ENCODE measurements around the gene NDUFS6. TPM values are rescaled to one million over a fixed set of nuclear protein-coding genes. Genes with fewer than 3 reads are reported as not detected.
"Not testable (repeated sequence)": the region's sequence is repeated elsewhere in the genome, so short reads cannot be mapped to it uniquely, and the experiment has no call there.

The NDUFS6 gene
- total RNA-seq, 4 donors from 2014 or later, result 36.1 to 72.7 (median 57.3) TPM

- WGBS, 2 donors, result 86 to 87% methylated on average over 8 to 10 of the region's 12 CpGs
- no peak for TF ChIP-seq POLR2A (IDR thresholded peaks at IDR 0.05)
- no peak for TF ChIP-seq CTCF (IDR thresholded peaks at IDR 0.05)
- no peaks in the 10 kb centered on the region for H3K9me3 ChIP-seq
- H3K27me3 ChIP-seq, result peaks cover 0 to 43% (median 0%) of the 10 kb centered on the region in 4 donors
- intact Hi-C loops (cut with DNase I), result no loop called here
- DNase-seq, result no peak
- no peak overlapping the region for H3K4me3 ChIP-seq
- H3K27ac ChIP-seq, result no peak overlapping the region
- peaks cover 0 to 13% (median 8%) of the 10 kb centered on the region in 3 donors for H3K4me1 ChIP-seq
- no peaks in the 10 kb centered on the region for H3K36me3 ChIP-seq
Measured at GRCh38 chr5:1787472-1788047, 13.6 kb upstream of the NDUFS6 start.

- Histone ChIP-seq H3K4me1 (peaks cover 0 to 13% (median 8%) of the 10 kb centered on the region in 3 donors), H3K27ac (no peak overlapping the region), H3K9me3 (no peaks in the 10 kb centered on the region), H3K4me3 (no peak overlapping the region), H3K27me3 (peaks cover 0 to 37% (median 0%) of the 10 kb centered on the region in 4 donors), H3K36me3 (no peaks in the 10 kb centered on the region)
- no peak for TF ChIP-seq CTCF (IDR thresholded peaks at IDR 0.05)
- TF ChIP-seq POLR2A (IDR thresholded peaks at IDR 0.05), result no peak
- intact Hi-C loops (cut with DNase I), result no loop called here
- 60 to 83% methylated on average over 1 to 6 of the region's 7 CpGs for WGBS, 2 donors
- DNase-seq, result no peak
Measured at GRCh38 chr5:1788200-1788599, 13.0 kb upstream of the NDUFS6 start.

- TF ChIP-seq CTCF (IDR thresholded peaks at IDR 0.05) (no peak), POLR2A (IDR thresholded peaks at IDR 0.05) (no peak)
- Histone ChIP-seq H3K36me3 (no peaks in the 10 kb centered on the region), H3K27ac (no peak overlapping the region), H3K27me3 (peaks cover 0 to 37% (median 0%) of the 10 kb centered on the region in 4 donors), H3K9me3 (no peaks in the 10 kb centered on the region), H3K4me1 (peaks cover 0 to 13% (median 8%) of the 10 kb centered on the region in 3 donors), H3K4me3 (no peak overlapping the region)
- DNase-seq, result no peak
- 85 to 91% methylated on average over 10 to 11 of the region's 15 CpGs for WGBS, 2 donors
- intact Hi-C loops (cut with DNase I), result no loop called here
Measured at GRCh38 chr5:1788828-1789227, 12.4 kb upstream of the NDUFS6 start.

- 46 to 68% methylated on average over 3 of the region's 3 CpGs for WGBS, 2 donors
- DNase-seq; H3K9me3 ChIP-seq; H3K4me3 ChIP-seq; H3K27ac ChIP-seq; intact Hi-C loops (cut with DNase I); H3K36me3 ChIP-seq: not testable (repeated sequence)
- peaks cover 0 to 32% (median 0%) of the 10 kb centered on the region in 4 donors for H3K27me3 ChIP-seq
- peaks cover 0 to 14% (median 8%) of the 10 kb centered on the region in 3 donors for H3K4me1 ChIP-seq
Measured at GRCh38 chr5:1789438-1789833, 11.8 kb upstream of the NDUFS6 start.

- Histone ChIP-seq H3K4me1 (peaks cover 0 to 19% (median 8%) of the 10 kb centered on the region in 3 donors), H3K27me3 (peaks cover 0 to 27% (median 0%) of the 10 kb centered on the region in 4 donors), H3K36me3 (no peaks in the 10 kb centered on the region), H3K4me3 (no peak overlapping the region), H3K27ac (no peak overlapping the region), H3K9me3 (no peaks in the 10 kb centered on the region)
- TF ChIP-seq CTCF (IDR thresholded peaks at IDR 0.05) (no peak), POLR2A (IDR thresholded peaks at IDR 0.05) (no peak)
- WGBS, 2 donors, result 39 to 41% methylated on average over 9 to 10 of the region's 10 CpGs
- DNase-seq, result no peak
- intact Hi-C loops (cut with DNase I), result no loop called here
Measured at GRCh38 chr5:1789834-1790471, 11.3 kb upstream of the NDUFS6 start.
